ENCODE results near the gene OTUD3.
"Not testable (repeated sequence)": the region's sequence is repeated elsewhere in the genome, so short reads cannot be mapped to it uniquely, and the experiment has no call there.

The OTUD3 gene

GRCh38 chr1:19882111-19883071 is at the start of gene OTUD3:
Gene OTUD3 (plus strand): TSS chr1:19882395. CDS start chr1:19882514, 119 bp downstream.
- H3K27me3 Mint-ChIP-seq: peaks cover 10% of the 10 kb centered on the region
- peaks cover 33% of the 10 kb centered on the region for H3K4me1 Mint-ChIP-seq
- ATAC-seq (peak; percentile 97), DNase-seq (peak; percentile 94)
- peak within 1 kb of the TSS; percentile 87 for H3K4me3 Mint-ChIP-seq
- peaks cover 2% of the 10 kb centered on the region for H3K36me3 Mint-ChIP-seq (ENCODE audit: low read depth)
- H3K9me3 Mint-ChIP-seq: no peaks in the 10 kb centered on the region
- peak within 1 kb of the TSS; percentile 61 for H3K27ac Mint-ChIP-seq

GRCh38 chr1:19835578-19835977 is 46.6 kb upstream of the OTUD3 start:
- Mint-ChIP-seq H3K27me3 (peaks cover 51% of the 10 kb centered on the region), H3K27ac (no peak overlapping the region), H3K36me3 (ENCODE audit: low read depth) (no peaks in the 10 kb centered on the region), H3K4me1 (peaks cover 20% of the 10 kb centered on the region), H3K9me3 (no peaks in the 10 kb centered on the region), H3K4me3 (no peak overlapping the region)
- no peak for DNase-seq
- ATAC-seq: no peak

- Mint-ChIP-seq H3K4me3 (no peak overlapping the region), H3K4me1 (peaks cover 17% of the 10 kb centered on the region), H3K9me3 (no peaks in the 10 kb centered on the region), H3K27me3 (peaks cover 45% of the 10 kb centered on the region), H3K36me3 (ENCODE audit: low read depth) (no peaks in the 10 kb centered on the region), H3K27ac (no peak overlapping the region)
- no peak for DNase-seq
- no peak for ATAC-seq
These were observed 44.3 kb upstream of the OTUD3 start for GRCh38 chr1:19837866-19838265.

DNA sequence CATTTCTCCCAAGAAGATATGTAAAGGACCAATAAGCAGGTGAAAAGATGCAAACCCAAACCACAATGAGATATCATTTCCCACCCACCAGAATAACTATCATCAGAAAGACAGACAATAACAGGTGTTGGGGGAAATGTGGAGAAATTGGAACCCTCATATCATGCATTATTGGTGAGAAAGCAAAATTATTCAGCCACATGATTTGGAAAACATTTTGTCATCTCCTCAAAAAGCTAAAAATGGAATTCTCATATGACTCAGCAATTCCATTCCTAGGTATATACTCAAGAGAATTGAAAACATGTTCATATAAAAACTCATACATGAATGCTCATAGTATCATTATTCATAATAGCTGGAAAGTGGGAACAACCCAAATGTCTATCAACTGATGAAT is 42.0 kb upstream of the OTUD3 start:
- no peak overlapping the region for H3K27ac Mint-ChIP-seq
- H3K36me3 Mint-ChIP-seq (ENCODE audit: low read depth): no peaks in the 10 kb centered on the region
- no peak overlapping the region for H3K4me3 Mint-ChIP-seq
- ATAC-seq: peak; percentile 20
- H3K27me3 Mint-ChIP-seq: peaks cover 42% of the 10 kb centered on the region
- DNase-seq: no peak
- H3K4me1 Mint-ChIP-seq: peaks cover 17% of the 10 kb centered on the region
- no peaks in the 10 kb centered on the region for H3K9me3 Mint-ChIP-seq

- Mint-ChIP-seq H3K4me1 (peaks cover 9% of the 10 kb centered on the region), H3K27ac (no peak overlapping the region), H3K9me3 (no peaks in the 10 kb centered on the region), H3K4me3 (no peak overlapping the region), H3K36me3 (ENCODE audit: low read depth) (no peaks in the 10 kb centered on the region), H3K27me3 (peaks cover 40% of the 10 kb centered on the region)
- ATAC-seq (no peak), DNase-seq (no peak)
These were observed 37.3 kb upstream of the OTUD3 start for GRCh38 chr1:19844731-19845495.

GRCh38 chr1:19845555-19845954 is 36.6 kb upstream of the OTUD3 start:
- no peaks in the 10 kb centered on the region for H3K36me3 Mint-ChIP-seq (ENCODE audit: low read depth)
- no peaks in the 10 kb centered on the region for H3K9me3 Mint-ChIP-seq
- DNase-seq: no peak
- ATAC-seq: no peak
- no peak overlapping the region for H3K27ac Mint-ChIP-seq
- H3K4me3 Mint-ChIP-seq: no peak overlapping the region
- peaks cover 40% of the 10 kb centered on the region for H3K27me3 Mint-ChIP-seq
- H3K4me1 Mint-ChIP-seq: peaks cover 2% of the 10 kb centered on the region

DNA sequence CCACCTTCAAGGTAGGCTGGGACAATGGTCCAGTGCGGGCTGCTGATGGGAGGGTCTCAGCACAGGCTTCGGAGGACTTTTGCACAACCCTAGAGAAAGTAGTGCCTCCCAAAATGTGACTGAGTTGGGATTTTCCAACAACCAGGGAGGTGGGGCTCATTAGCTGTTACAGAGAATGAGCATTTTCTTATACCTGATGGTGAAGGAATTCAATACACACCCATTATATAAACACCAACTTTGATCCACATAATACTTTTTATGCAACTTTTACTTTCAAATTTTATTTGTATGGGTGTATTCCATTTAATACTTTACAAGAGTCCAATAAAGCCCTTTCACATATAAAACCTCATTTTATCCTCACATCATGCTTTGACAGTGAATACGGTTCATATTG is 35.9 kb upstream of the OTUD3 start:
- ATAC-seq (no peak), DNase-seq (no peak)
- Mint-ChIP-seq H3K27me3 (peaks cover 37% of the 10 kb centered on the region), H3K36me3 (ENCODE audit: low read depth) (no peaks in the 10 kb centered on the region), H3K4me1 (no peaks in the 10 kb centered on the region), H3K27ac (no peak overlapping the region), H3K9me3 (no peaks in the 10 kb centered on the region), H3K4me3 (no peak overlapping the region)

DNA sequence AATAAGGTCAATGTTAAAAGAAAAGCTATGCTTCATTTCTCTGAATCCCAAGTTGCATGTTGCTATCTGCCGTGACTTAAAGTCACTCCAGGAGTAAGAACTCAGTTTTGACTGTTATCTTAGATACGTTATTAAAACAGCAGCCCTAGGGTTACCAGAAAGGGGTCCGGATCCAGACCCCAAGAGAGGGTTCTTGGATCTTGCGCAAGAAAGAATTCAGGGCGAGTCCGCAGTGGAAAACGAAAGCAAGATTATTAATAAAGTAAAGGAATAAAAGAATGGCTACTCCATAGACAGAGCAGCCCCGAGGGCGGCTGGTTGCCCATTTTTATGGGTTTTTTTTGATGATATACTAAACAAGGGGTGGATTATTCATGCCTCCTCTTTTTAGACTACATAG is 34.9 kb upstream of the OTUD3 start:
- not testable (repeated sequence) for H3K4me3 Mint-ChIP-seq; DNase-seq; H3K36me3 Mint-ChIP-seq (ENCODE audit: low read depth); H3K4me1 Mint-ChIP-seq; ATAC-seq; H3K27ac Mint-ChIP-seq; H3K9me3 Mint-ChIP-seq
- H3K27me3 Mint-ChIP-seq: peaks cover 34% of the 10 kb centered on the region

GRCh38 chr1:19849307-19849706 is 32.9 kb upstream of the OTUD3 start:
- H3K27me3 Mint-ChIP-seq: peaks cover 31% of the 10 kb centered on the region
- not testable (repeated sequence) for ATAC-seq; H3K9me3 Mint-ChIP-seq; H3K36me3 Mint-ChIP-seq (ENCODE audit: low read depth); DNase-seq; H3K27ac Mint-ChIP-seq; H3K4me3 Mint-ChIP-seq; H3K4me1 Mint-ChIP-seq

DNA sequence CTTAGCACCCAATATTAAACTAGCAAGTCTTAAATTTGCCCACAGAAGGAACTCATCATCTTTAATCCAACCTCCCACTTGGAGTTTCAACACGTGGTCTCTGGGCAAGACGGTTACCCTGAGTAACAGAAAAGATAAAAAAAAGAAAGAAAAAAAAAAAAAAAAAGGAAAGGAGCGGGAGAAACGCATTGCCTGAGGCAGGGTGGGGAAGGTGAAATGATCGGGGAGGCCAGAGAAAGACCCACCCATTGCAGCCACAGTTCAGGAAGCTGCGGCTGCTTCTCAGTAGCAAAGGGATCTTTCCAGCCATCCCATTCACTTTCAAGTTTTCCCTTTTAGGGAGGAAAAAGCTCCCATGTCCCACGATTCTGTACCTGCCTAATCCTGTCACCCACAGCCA is 32.0 kb upstream of the OTUD3 start:
- ATAC-seq (no peak), DNase-seq (no peak)
- Mint-ChIP-seq H3K4me3 (no peak overlapping the region), H3K27ac (no peak overlapping the region), H3K27me3 (peaks cover 23% of the 10 kb centered on the region), H3K4me1 (no peaks in the 10 kb centered on the region), H3K9me3 (no peaks in the 10 kb centered on the region), H3K36me3 (ENCODE audit: low read depth) (no peaks in the 10 kb centered on the region)

- H3K4me3 Mint-ChIP-seq: no peak overlapping the region
- DNase-seq: no peak
- no peak overlapping the region for H3K27ac Mint-ChIP-seq
- no peaks in the 10 kb centered on the region for H3K36me3 Mint-ChIP-seq (ENCODE audit: low read depth)
- ATAC-seq: no peak
- no peaks in the 10 kb centered on the region for H3K4me1 Mint-ChIP-seq
- peaks cover 13% of the 10 kb centered on the region for H3K27me3 Mint-ChIP-seq
- no peaks in the 10 kb centered on the region for H3K9me3 Mint-ChIP-seq
These were observed 30.2 kb upstream of the OTUD3 start for GRCh38 chr1:19852036-19852435.

DNA sequence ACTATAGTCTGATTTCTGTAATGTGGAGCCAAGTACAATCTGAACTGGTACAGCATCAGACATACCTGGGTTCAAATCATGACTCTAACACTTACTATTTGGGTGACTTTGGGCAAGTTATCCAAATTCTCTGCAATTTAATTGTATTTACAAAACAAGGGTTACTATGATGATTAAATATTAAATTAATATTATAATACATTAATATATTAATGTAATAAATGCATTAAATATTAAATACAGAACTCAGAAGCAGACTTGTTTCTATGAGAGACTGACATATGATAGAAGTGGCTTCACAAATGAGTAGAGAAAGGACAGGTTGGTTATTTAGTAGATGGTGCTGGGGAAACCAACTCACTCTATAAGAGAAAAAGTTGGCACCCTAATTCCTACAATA is 27.3 kb upstream of the OTUD3 start:
- Mint-ChIP-seq H3K9me3 (no peaks in the 10 kb centered on the region), H3K36me3 (ENCODE audit: low read depth) (no peaks in the 10 kb centered on the region), H3K27ac (no peak overlapping the region), H3K4me3 (no peak overlapping the region), H3K27me3 (peaks cover 7% of the 10 kb centered on the region), H3K4me1 (no peaks in the 10 kb centered on the region)
- DNase-seq (no peak), ATAC-seq (no peak)

DNA sequence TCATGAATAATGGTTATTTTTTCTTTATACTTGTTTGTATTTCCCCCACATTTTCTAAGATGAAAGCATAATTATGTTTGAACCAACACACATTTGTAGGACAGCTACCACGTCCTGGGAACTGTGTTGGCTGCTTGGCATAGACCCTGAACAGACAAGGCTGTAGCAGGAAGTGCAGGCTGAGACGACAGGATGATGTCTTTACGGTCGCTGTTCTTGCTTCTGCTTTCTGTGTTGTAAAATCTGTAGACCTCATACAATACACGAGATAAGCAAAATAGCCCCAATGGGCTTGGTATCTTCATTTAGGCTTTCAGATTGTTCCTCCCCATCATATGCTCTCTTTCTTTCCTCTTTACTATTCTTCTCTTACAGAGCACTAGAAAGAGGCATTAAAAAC is 23.3 kb upstream of the OTUD3 start:
- Mint-ChIP-seq H3K4me1 (no peaks in the 10 kb centered on the region), H3K27ac (no peak overlapping the region), H3K9me3 (no peaks in the 10 kb centered on the region), H3K36me3 (ENCODE audit: low read depth) (no peaks in the 10 kb centered on the region), H3K27me3 (peaks cover 22% of the 10 kb centered on the region), H3K4me3 (no peak overlapping the region)
- no peak for DNase-seq
- no peak for ATAC-seq

GRCh38 chr1:19859876-19860275 is 22.3 kb upstream of the OTUD3 start:
- no peak overlapping the region for H3K4me3 Mint-ChIP-seq
- no peak for ATAC-seq
- H3K27ac Mint-ChIP-seq: no peak overlapping the region
- peaks cover 24% of the 10 kb centered on the region for H3K27me3 Mint-ChIP-seq
- H3K9me3 Mint-ChIP-seq: no peaks in the 10 kb centered on the region
- DNase-seq: no peak
- H3K36me3 Mint-ChIP-seq (ENCODE audit: low read depth): no peaks in the 10 kb centered on the region
- no peaks in the 10 kb centered on the region for H3K4me1 Mint-ChIP-seq

DNA sequence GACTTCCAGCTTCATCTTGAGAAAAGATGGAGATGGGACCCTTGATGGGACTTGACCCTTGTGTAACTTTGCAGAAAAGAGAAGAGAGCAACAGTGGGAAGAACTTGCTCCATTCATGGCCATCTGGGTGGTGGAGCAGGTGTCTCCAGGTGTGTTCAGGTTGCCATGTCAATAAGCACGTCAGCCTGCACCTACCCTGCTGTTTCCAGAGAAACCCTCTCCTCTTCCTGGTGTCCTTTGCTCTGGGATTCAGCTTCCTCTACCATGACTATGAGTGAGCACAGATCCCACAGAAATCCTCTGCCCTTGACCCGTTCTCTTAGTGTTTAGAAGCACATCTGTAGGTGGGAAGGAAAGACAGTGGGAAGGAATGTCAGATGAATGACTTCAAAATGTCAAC is 21.8 kb upstream of the OTUD3 start:
- Mint-ChIP-seq H3K36me3 (ENCODE audit: low read depth) (no peaks in the 10 kb centered on the region), H3K27me3 (peaks cover 24% of the 10 kb centered on the region), H3K4me1 (no peaks in the 10 kb centered on the region), H3K9me3 (no peaks in the 10 kb centered on the region), H3K4me3 (no peak overlapping the region), H3K27ac (no peak overlapping the region)
- ATAC-seq (no peak), DNase-seq (no peak)
